ENCODE measurements around the gene SETD2. TPM values are rescaled to one million over a fixed set of nuclear protein-coding genes. Genes with fewer than 3 reads are reported as not detected.

Gene SETD2
- total and polyA plus RNA-seq, 2 donors (not counting 1 experiment from before 2014, with no cell fraction given), result 22.6 to 91.4 TPM

- CTCF ChIA-PET, result interaction anchor here (0.6 to 3.3 kb wide), 12 partner anchors 17 to 217 kb away, joined by 3 to 27 read pairs (median 4); partner anchors contain the start of gene PTPN23
- peak overlapping the region; percentile 57 to 93 for H3K27ac ChIP-seq (ENCODE audit: low read length in 2 of 2)
- H3K9me3 ChIP-seq (ENCODE audit: control extremely low read depth in 1 of 3, control insufficient read depth in 2 of 3, insufficient read depth in 1 of 3, low read length in 2 of 3), result no peaks in the 10 kb centered on the region
- under 1% methylated on average over 105 of the region's 106 CpGs for WGBS (ENCODE audit: insufficient coverage)
- peaks cover 89% of the 10 kb centered on the region for H3K79me2 ChIP-seq (ENCODE audit: control insufficient read depth, insufficient read depth, low read length)
- H3K36me3 ChIP-seq (replicated peaks in 1 of 2; ENCODE audit: control extremely low read depth in 1 of 2, control insufficient read depth in 1 of 2, extremely low read depth in 1 of 2, insufficient read depth in 2 of 2, low read length in 1 of 2), result no peaks in the 10 kb centered on the region
- Mint-ChIP-seq H3K4me1 (peaks cover 49% of the 10 kb centered on the region), H3K27me3 (no peaks in the 10 kb centered on the region), H3K4me3 (peak overlapping the region; percentile 96), H3K9me3 (ENCODE audit: insufficient read depth) (no peaks in the 10 kb centered on the region), H3K27ac (peak overlapping the region; percentile 97)
- peaks cover 33% of the 10 kb centered on the region for H4K20me1 ChIP-seq (ENCODE audit: control insufficient read depth, insufficient read depth, low read length, poor library complexity, severe bottlenecking)
- peak overlapping the region; percentile 93 for H2AFZ ChIP-seq (ENCODE audit: insufficient read depth, low read depth, low read length, poor library complexity, severe bottlenecking)
- DNase-seq (peak; percentile 82), ATAC-seq (ENCODE audit: low read depth) (peak; percentile 29)
- intact Hi-C loops (cut with micrococcal nuclease), result loop anchor here (1.0 to 10.0 kb wide), 10 partner anchors 12 to 236 kb away; partner anchors contain the start of genes CCDC12, KIF9, KLHL18 and NBEAL2
- peak overlapping the region; percentile 88 for H3K4me2 ChIP-seq (replicated peaks; ENCODE audit: low read depth, low read length, poor library complexity, severe bottlenecking)
- no peak for TF ChIP-seq CTCF (IDR thresholded peaks at IDR 0.05)
- TF ChIP-seq EZH2 (IDR thresholded peaks at IDR 0.05; ENCODE audit: borderline replicate concordance, insufficient read depth, low read depth, low read length, poor library complexity, severe bottlenecking), result no peak
- peak overlapping the region; percentile 77 to 94 (median 90) for H3K4me3 ChIP-seq (ENCODE audit: control extremely low read depth in 1 of 5, extremely low read depth in 1 of 5, insufficient read depth in 1 of 5, low read depth in 2 of 5, low read length in 4 of 5)
- POLR2A ChIA-PET, result interaction anchor here (0.6 to 2.4 kb wide), 9 partner anchors 10 to 217 kb away, joined by 3 to 7 read pairs (median 6); partner anchors contain the start of genes CCDC12, KIF9, KLHL18 and PTPN23
- H3K27me3 ChIP-seq (replicated peaks in 1 of 4; ENCODE audit: control extremely low read depth in 1 of 4, control insufficient read depth in 3 of 4, insufficient read depth in 4 of 4, low read length in 3 of 4), result no peaks in the 10 kb centered on the region
- peak overlapping the region; percentile 88 for H3K9ac ChIP-seq (ENCODE audit: low read length)
- peaks cover 42 to 49% of the 10 kb centered on the region in 2 donors for H3K4me1 ChIP-seq (ENCODE audit: control insufficient read depth in 2 of 2, insufficient read depth in 2 of 2, low read length in 2 of 2)
Measured at GRCh38 chr3:47163169-47164006, 525 bp downstream of the SETD2 start.

Measured in B cell (primary cell).